ENCODE measurements around the gene KBTBD4.

GRCh38 chr11:47564933-47565339, 13.8 kb downstream of the KBTBD4 start:
- no peak for TF ChIP-seq CTCF (IDR thresholded peaks at IDR 0.05)
- TF ChIP-seq POLR2A (IDR thresholded peaks at IDR 0.05), result no peak

Data from right lobe of liver (tissue), 4 donors.